NK-92 (cell line): ENCODE measurements around the gene TMEM134.

Experiments used
- DNase-seq: peaks from one replicate; lab custom pipeline; 2025; ENCODE audit not compliant: unreplicated experiment; lab: John Stamatoyannopoulos, UW

The TMEM134 gene

GRCh38 chr11:67463680-67464410, 5.2 kb downstream of the TMEM134 start:
- no peak for DNase-seq

- DNase-seq = no peak
These were observed 5.9 kb downstream of the TMEM134 start for GRCh38 chr11:67463186-67463585.

GRCh38 chr11:67458266-67458665, 10.8 kb downstream of the TMEM134 start:
- no peak for DNase-seq

GRCh38 chr11:67457453-67457852, 11.6 kb downstream of the TMEM134 start:
- DNase-seq = no peak

- DNase-seq = no peak
These were observed 12.9 kb downstream of the TMEM134 start for GRCh38 chr11:67456068-67456705.

- DNase-seq = no peak
These were observed 14.0 kb downstream of the TMEM134 start, which contains the start of gene CABP4 for GRCh38 chr11:67455054-67455453. Gene CABP4 (plus strand): TSS chr11:67455354. CDS start chr11:67455424, 70 bp downstream.

- DNase-seq = no peak
These were observed 15.0 kb downstream of the TMEM134 start for GRCh38 chr11:67453816-67454732.

- DNase-seq = no peak
These were observed 16.7 kb downstream of the TMEM134 start, which contains the start of gene GPR152 for GRCh38 chr11:67452141-67452952. Gene GPR152 (minus strand): TSS chr11:67452729. CDS start chr11:67452724, 5 bp downstream.

GRCh38 chr11:67451658-67451976, 17.4 kb downstream of the TMEM134 start:
- DNase-seq = no peak

- no peak for DNase-seq
These were observed 18.0 kb downstream of the TMEM134 start for GRCh38 chr11:67450796-67451657.

- DNase-seq = no peak
These were observed 19.8 kb downstream of the TMEM134 start for GRCh38 chr11:67449116-67449844.

- DNase-seq = no peak
These were observed 20.8 kb downstream of the TMEM134 start for GRCh38 chr11:67448220-67448609.

- DNase-seq = no peak
These were observed 23.5 kb downstream of the TMEM134 start for GRCh38 chr11:67445515-67445914.

GRCh38 chr11:67442504-67443404, 26.3 kb downstream of the TMEM134 start:
- no peak for DNase-seq

GRCh38 chr11:67441731-67442351, 27.2 kb downstream of the TMEM134 start:
- DNase-seq = no peak

- DNase-seq = no peak
These were observed 27.9 kb downstream of the TMEM134 start for GRCh38 chr11:67441098-67441563.
